Measurements from ENCODE around the gene GNA15.

GNA15 gene

GRCh38 chr19:3206216-3206953, 70.6 kb downstream of the GNA15 start:
- TF ChIP-seq CTCF (IDR thresholded peaks at IDR 0.05), result no peak
- Histone ChIP-seq H3K36me3 (peaks cover 41 to 81% (median 65%) of the 10 kb centered on the region in 3 donors), H3K4me3 (no peak overlapping the region), H3K27ac (no peak overlapping the region), H3K27me3 (no peaks in the 10 kb centered on the region), H3K4me1 (no peaks in the 10 kb centered on the region), H3K9me3 (no peaks in the 10 kb centered on the region)
- intact Hi-C loops (cut with DNase I; ENCODE audit: low total_unique reads), result no loop called here
- no peak for DNase-seq

- no peak for DNase-seq
- intact Hi-C loops (cut with DNase I; ENCODE audit: low total_unique reads), result no loop called here
- H3K4me1 ChIP-seq, result no peaks in the 10 kb centered on the region
- no peak for TF ChIP-seq CTCF (IDR thresholded peaks at IDR 0.05)
- H3K27ac ChIP-seq, result no peak overlapping the region
- peaks cover 41 to 68% (median 54%) of the 10 kb centered on the region in 3 donors for H3K36me3 ChIP-seq
- H3K4me3 ChIP-seq, result no peak overlapping the region
- H3K27me3 ChIP-seq, result no peaks in the 10 kb centered on the region
- H3K9me3 ChIP-seq, result no peaks in the 10 kb centered on the region
Measured at GRCh38 chr19:3207461-3208242, 71.8 kb downstream of the GNA15 start.

GRCh38 chr19:3208317-3209207, 72.7 kb downstream of the GNA15 start:
- H3K9me3 ChIP-seq, result no peaks in the 10 kb centered on the region
- H3K36me3 ChIP-seq, result peaks cover 40 to 61% (median 48%) of the 10 kb centered on the region in 3 donors
- no peaks in the 10 kb centered on the region for H3K4me1 ChIP-seq
- H3K27me3 ChIP-seq, result no peaks in the 10 kb centered on the region
- H3K27ac ChIP-seq, result no peak overlapping the region
- intact Hi-C loops (cut with DNase I; ENCODE audit: low total_unique reads), result no loop called here
- no peak for DNase-seq
- TF ChIP-seq CTCF (IDR thresholded peaks at IDR 0.05), result no peak
- H3K4me3 ChIP-seq, result no peak overlapping the region

GRCh38 chr19:3210347-3211017, 74.6 kb downstream of the GNA15 start:
- peak in 1 of 2 donors; percentile 40 for DNase-seq
- intact Hi-C loops (cut with DNase I; ENCODE audit: low total_unique reads), result no loop called here
- no peak overlapping the region for H3K4me3 ChIP-seq
- peak; percentile 39 to 52 for TF ChIP-seq CTCF (IDR thresholded peaks at IDR 0.05)
- H3K9me3 ChIP-seq, result no peaks in the 10 kb centered on the region
- H3K36me3 ChIP-seq, result peaks cover 23 to 42% (median 30%) of the 10 kb centered on the region in 3 donors
- H3K27ac ChIP-seq, result no peak overlapping the region
- H3K4me1 ChIP-seq, result no peaks in the 10 kb centered on the region
- no peaks in the 10 kb centered on the region for H3K27me3 ChIP-seq

GRCh38 chr19:3211191-3211590, 75.4 kb downstream of the GNA15 start:
- TF ChIP-seq CTCF (IDR thresholded peaks at IDR 0.05), result no peak
- Histone ChIP-seq H3K4me3 (no peak overlapping the region), H3K9me3 (no peaks in the 10 kb centered on the region), H3K36me3 (peaks cover 16 to 35% (median 24%) of the 10 kb centered on the region in 3 donors), H3K27ac (no peak overlapping the region), H3K4me1 (no peaks in the 10 kb centered on the region), H3K27me3 (no peaks in the 10 kb centered on the region)
- DNase-seq, result no peak
- intact Hi-C loops (cut with DNase I; ENCODE audit: low total_unique reads), result no loop called here

Data from tibial artery (tissue), 4 donors.